H1 (cell line): ENCODE results near the gene TNC. TPM values are rescaled to one million over a fixed set of nuclear protein-coding genes. Genes with fewer than 3 reads are reported as not detected.

Source experiments
- polyA plus RNA-seq, 7 experiments: library from polyadenylated mRNA; depleted of rRNA in 3 of 7; stranded (reverse) in 5 of 7; unstranded in 2 of 7; fragments of >200 nt in 5 of 7; fragments of 200-250 nt in 2 of 7; gene quantifications; 1 replicate in 5 of 7; 2 replicates in 1 of 7; 4 replicates in 1 of 7; pipeline versions ENCODE4 v1.2.1 to v1.2.3, GENCODE V29; 2011 to 2013; ENCODE audit warnings: missing spikeins in 2 of 7, mixed read lengths in 2 of 7
- total RNA-seq: library from RNA; stranded (reverse); fragmentation: NEBNext Ultra II Directional; extraction: Animal tissue kit (Norgen Biotek cat#: 25700); gene quantifications from 2 replicates; pipeline ENCODE4 v1.2.1, GENCODE V29; 2021
- TF ChIP-seq, protein P1 (sequence below): fragments of 300-600 bp; sonication (generic); IDR thresholded peaks from 2 replicates; pipeline ENCODE4 v1.7.1; 2012; ENCODE audit warnings: low read length, moderate library complexity, mild to moderate bottlenecking, inconsistent platforms; ENCODE audit not compliant: insufficient replicate concordance

TNC gene
- total and polyA plus RNA-seq, 2 of the 8 experiments (the other 6 are each of a cell fraction or from before 2014, with no cell fraction given) = 6.2 to 11.4 TPM

- TF ChIP-seq, protein P1, sequence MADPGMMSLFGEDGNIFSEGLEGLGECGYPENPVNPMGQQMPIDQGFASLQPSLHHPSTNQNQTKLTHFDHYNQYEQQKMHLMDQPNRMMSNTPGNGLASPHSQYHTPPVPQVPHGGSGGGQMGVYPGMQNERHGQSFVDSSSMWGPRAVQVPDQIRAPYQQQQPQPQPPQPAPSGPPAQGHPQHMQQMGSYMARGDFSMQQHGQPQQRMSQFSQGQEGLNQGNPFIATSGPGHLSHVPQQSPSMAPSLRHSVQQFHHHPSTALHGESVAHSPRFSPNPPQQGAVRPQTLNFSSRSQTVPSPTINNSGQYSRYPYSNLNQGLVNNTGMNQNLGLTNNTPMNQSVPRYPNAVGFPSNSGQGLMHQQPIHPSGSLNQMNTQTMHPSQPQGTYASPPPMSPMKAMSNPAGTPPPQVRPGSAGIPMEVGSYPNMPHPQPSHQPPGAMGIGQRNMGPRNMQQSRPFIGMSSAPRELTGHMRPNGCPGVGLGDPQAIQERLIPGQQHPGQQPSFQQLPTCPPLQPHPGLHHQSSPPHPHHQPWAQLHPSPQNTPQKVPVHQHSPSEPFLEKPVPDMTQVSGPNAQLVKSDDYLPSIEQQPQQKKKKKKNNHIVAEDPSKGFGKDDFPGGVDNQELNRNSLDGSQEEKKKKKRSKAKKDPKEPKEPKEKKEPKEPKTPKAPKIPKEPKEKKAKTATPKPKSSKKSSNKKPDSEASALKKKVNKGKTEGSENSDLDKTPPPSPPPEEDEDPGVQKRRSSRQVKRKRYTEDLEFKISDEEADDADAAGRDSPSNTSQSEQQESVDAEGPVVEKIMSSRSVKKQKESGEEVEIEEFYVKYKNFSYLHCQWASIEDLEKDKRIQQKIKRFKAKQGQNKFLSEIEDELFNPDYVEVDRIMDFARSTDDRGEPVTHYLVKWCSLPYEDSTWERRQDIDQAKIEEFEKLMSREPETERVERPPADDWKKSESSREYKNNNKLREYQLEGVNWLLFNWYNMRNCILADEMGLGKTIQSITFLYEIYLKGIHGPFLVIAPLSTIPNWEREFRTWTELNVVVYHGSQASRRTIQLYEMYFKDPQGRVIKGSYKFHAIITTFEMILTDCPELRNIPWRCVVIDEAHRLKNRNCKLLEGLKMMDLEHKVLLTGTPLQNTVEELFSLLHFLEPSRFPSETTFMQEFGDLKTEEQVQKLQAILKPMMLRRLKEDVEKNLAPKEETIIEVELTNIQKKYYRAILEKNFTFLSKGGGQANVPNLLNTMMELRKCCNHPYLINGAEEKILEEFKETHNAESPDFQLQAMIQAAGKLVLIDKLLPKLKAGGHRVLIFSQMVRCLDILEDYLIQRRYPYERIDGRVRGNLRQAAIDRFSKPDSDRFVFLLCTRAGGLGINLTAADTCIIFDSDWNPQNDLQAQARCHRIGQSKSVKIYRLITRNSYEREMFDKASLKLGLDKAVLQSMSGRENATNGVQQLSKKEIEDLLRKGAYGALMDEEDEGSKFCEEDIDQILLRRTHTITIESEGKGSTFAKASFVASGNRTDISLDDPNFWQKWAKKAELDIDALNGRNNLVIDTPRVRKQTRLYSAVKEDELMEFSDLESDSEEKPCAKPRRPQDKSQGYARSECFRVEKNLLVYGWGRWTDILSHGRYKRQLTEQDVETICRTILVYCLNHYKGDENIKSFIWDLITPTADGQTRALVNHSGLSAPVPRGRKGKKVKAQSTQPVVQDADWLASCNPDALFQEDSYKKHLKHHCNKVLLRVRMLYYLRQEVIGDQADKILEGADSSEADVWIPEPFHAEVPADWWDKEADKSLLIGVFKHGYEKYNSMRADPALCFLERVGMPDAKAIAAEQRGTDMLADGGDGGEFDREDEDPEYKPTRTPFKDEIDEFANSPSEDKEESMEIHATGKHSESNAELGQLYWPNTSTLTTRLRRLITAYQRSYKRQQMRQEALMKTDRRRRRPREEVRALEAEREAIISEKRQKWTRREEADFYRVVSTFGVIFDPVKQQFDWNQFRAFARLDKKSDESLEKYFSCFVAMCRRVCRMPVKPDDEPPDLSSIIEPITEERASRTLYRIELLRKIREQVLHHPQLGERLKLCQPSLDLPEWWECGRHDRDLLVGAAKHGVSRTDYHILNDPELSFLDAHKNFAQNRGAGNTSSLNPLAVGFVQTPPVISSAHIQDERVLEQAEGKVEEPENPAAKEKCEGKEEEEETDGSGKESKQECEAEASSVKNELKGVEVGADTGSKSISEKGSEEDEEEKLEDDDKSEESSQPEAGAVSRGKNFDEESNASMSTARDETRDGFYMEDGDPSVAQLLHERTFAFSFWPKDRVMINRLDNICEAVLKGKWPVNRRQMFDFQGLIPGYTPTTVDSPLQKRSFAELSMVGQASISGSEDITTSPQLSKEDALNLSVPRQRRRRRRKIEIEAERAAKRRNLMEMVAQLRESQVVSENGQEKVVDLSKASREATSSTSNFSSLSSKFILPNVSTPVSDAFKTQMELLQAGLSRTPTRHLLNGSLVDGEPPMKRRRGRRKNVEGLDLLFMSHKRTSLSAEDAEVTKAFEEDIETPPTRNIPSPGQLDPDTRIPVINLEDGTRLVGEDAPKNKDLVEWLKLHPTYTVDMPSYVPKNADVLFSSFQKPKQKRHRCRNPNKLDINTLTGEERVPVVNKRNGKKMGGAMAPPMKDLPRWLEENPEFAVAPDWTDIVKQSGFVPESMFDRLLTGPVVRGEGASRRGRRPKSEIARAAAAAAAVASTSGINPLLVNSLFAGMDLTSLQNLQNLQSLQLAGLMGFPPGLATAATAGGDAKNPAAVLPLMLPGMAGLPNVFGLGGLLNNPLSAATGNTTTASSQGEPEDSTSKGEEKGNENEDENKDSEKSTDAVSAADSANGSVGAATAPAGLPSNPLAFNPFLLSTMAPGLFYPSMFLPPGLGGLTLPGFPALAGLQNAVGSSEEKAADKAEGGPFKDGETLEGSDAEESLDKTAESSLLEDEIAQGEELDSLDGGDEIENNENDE = no peak
Measured at GRCh38 chr9:114990901-114991300, 127.1 kb downstream of the TNC start (continued).
